Small intestine (tissue), 7 donors: Measurements from ENCODE around the gene OLIG3. TPM values are rescaled to one million over a fixed set of nuclear protein-coding genes. Genes with fewer than 3 reads are reported as not detected.
A peak's percentile ranks its signal among the peaks of the same experiment; 100 is the strongest.

Experiments
- DNase-seq, 2 donors: peaks; one replicate each; pipeline versions ENCODE4 v3.0.0 to v3.0.0-alpha.2; 2013
- FAIRE-seq: peaks from 2 replicates; lab custom pipeline; 2012; peaks lifted over from hg19 to GRCh38; lab: Jason Lieb, UNC
- H3K27ac ChIP-seq, 3 donors: one replicate each; pipeline ENCODE4 v1.5.1; 2013; ENCODE audit warnings: low read length in 2 of 3, mild to moderate bottlenecking in 2 of 3, control low read depth in 1 of 3, inconsistent platforms in 1 of 3, low read depth in 1 of 3, moderate library complexity in 1 of 3
- H3K27me3 ChIP-seq, 3 donors: one replicate each; pipeline ENCODE4 v1.6.1; 2013; ENCODE audit warnings: low read length in 3 of 3, inconsistent platforms in 1 of 3; ENCODE audit not compliant: control insufficient read depth in 3 of 3, insufficient read depth in 3 of 3
- H3K36me3 ChIP-seq, 3 donors: one replicate each; pipeline ENCODE4 v1.6.1; 2013; ENCODE audit warnings: low read length in 3 of 3, inconsistent platforms in 1 of 3, low read depth in 1 of 3, mild to moderate bottlenecking in 1 of 3, moderate library complexity in 1 of 3; ENCODE audit not compliant: control insufficient read depth in 3 of 3, insufficient read depth in 2 of 3
- H3K4me1 ChIP-seq, 3 donors: one replicate each; pipeline ENCODE4 v1.6.1; 2013; ENCODE audit warnings: low read length in 2 of 3, inconsistent platforms in 1 of 3, low read depth in 1 of 3, mild to moderate bottlenecking in 1 of 3, moderate library complexity in 1 of 3; ENCODE audit not compliant: control insufficient read depth in 3 of 3, insufficient read depth in 2 of 3
- H3K4me3 ChIP-seq, 3 donors: one replicate each; pipeline ENCODE4 v1.5.1; 2013; ENCODE audit warnings: low read length in 3 of 3, control low read depth in 1 of 3, inconsistent platforms in 1 of 3, low read depth in 1 of 3, mild to moderate bottlenecking in 1 of 3, moderate library complexity in 1 of 3
- H3K9me3 ChIP-seq, 2 donors: one replicate each; pipeline ENCODE4 v1.6.1; 2013; ENCODE audit warnings: low read depth in 1 of 2, low read length in 1 of 2; ENCODE audit not compliant: control insufficient read depth in 2 of 2, insufficient read depth in 1 of 2
- WGBS, 3 donors: extraction: QIAGEN DNeasy Blood & Tissue Kit; methylation state at CpG; one replicate each; pipeline ENCODE4 v1.1.7; 2013; 5-methylcytosine and 5-hydroxymethylcytosine counted together
- polyA plus RNA-seq, 4 donors: library from polyadenylated mRNA; stranded (reverse) in 3 of 4; unstranded in 1 of 4; fragments of 200-250 nt in 3 of 4; fragments of 120-200 nt in 1 of 4; gene quantifications; one replicate each; pipeline versions ENCODE4 v1.2.1 to v1.2.3, GENCODE V29; 2013
- donor health status: healthy with polysubstance abuse.
- donor health status: control.
- donor health status: control.
- donor health status: Bipolar disorder and iron deficiency.
- donor health status: healthy.

Gene OLIG3
- polyA plus RNA-seq, 4 donors, result not detected

- H3K4me3 ChIP-seq, result no peak overlapping the region
- WGBS, 3 donors, result 66 to 83% (median 77%) methylated on average over 2 of the region's 2 CpGs
- H3K4me1 ChIP-seq, result no peaks in the 10 kb centered on the region
- peaks cover 0 to 11% (median 2%) of the 10 kb centered on the region in 3 donors for H3K27me3 ChIP-seq
- DNase-seq (no peak), FAIRE-seq (no peak)
- H3K9me3 ChIP-seq, result peaks cover 0 to 1% of the 10 kb centered on the region in 2 donors
- no peak overlapping the region for H3K27ac ChIP-seq
- no peaks in the 10 kb centered on the region for H3K36me3 ChIP-seq
Measured at GRCh38 chr6:137522198-137522798, 28.1 kb upstream of the OLIG3 start.

- Histone ChIP-seq H3K4me1 (no peaks in the 10 kb centered on the region), H3K36me3 (no peaks in the 10 kb centered on the region), H3K27ac (no peak overlapping the region), H3K9me3 (no peaks in the 10 kb centered on the region), H3K27me3 (peaks cover 0 to 22% (median 5%) of the 10 kb centered on the region in 3 donors), H3K4me3 (no peak overlapping the region)
- 82 to 90% (median 89%) methylated on average over 4 of the region's 4 CpGs for WGBS, 3 donors
- DNase-seq (no peak), FAIRE-seq (no peak)
Measured at GRCh38 chr6:137520520-137520919, 26.3 kb upstream of the OLIG3 start.

DNA sequence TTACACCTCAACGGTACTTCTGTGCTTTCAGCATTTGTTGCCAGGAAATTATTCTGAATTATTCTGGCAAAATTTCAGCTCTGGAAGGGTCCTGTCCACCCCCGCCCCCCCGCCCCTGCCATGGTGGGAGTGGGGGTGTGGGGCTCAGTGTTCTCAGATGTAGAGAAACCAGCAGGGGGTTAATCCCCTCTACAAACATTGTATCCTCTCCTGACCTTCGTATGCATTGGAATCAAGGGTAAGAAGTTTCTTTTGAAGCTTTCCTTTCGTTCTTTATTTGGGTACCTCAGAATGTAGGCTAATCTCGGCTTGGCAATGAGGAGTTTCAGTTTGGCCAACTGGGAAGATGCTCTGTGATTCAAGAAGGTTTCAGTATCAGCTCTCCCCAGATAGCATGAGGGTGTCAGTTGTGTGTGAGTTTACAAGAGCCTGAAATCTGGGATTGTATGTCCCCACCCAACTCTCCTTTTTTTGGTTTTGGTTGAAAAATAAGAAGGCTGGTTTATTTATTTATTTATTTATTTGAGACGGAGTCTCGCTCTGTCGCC, 25.5 kb upstream of the OLIG3 start:
- Histone ChIP-seq H3K27me3 (peaks cover 0 to 27% (median 10%) of the 10 kb centered on the region in 3 donors), H3K36me3 (no peaks in the 10 kb centered on the region), H3K27ac (no peak overlapping the region), H3K4me1 (no peaks in the 10 kb centered on the region), H3K9me3 (no peaks in the 10 kb centered on the region), H3K4me3 (no peak overlapping the region)
- WGBS, 3 donors, result 57 to 85% (median 79%) methylated on average over 9 of the region's 9 CpGs
- DNase-seq (no peak), FAIRE-seq (no peak)

DNA sequence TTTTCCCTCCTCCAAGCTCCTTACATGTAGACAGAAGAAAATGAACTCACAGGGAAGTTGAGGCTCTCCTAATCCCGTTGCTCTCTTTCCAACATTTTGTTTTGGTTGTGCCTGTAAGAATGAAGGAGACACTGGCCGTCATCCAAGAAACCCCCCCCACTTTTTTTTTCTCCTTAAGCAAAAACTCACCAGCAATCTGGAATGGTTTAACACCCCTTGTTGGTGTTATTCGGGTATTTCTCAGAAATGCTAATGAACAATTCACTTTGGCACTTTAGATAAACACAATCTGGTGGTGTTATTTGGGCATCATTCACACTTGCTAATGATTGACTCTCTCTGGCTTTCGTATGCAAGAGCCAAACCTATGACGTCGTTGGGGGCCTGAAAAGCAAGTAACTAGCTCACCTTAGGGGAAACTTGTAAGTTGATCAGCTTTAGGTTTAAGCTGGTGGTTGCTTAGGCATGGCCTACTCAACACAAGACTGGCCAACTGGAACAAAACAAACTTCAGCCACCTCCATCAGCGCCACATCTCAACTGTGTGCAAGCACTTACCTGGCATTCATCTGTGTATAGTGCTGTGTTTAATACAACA, 24.3 kb upstream of the OLIG3 start:
- DNase-seq, result no peak
- Histone ChIP-seq H3K27ac (no peak overlapping the region), H3K36me3 (no peaks in the 10 kb centered on the region), H3K9me3 (no peaks in the 10 kb centered on the region), H3K4me3 (no peak overlapping the region), H3K4me1 (no peaks in the 10 kb centered on the region), H3K27me3 (peaks cover 0 to 33% (median 13%) of the 10 kb centered on the region in 3 donors)
- FAIRE-seq, result no peak
- 45 to 51% (median 46%) methylated on average over 7 of the region's 7 CpGs for WGBS, 3 donors

DNA sequence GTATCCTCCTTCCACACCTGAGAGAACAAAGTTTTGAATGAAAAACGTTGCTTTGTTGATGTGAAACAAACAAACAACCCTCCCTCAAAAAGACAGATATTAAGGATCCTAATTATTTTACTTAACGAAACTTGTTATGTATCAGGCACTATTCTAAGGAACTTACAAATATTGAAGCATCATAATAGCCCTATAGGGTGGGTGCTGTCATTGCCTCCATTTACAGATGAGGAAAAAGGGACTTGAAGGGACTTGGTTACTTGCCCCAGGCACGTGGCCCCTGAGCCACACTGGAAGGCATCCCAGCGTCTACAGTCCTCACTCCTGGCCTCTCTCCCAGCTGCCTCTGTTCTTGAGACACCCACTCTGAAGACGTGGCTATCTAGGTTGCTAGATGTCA, 20.2 kb upstream of the OLIG3 start:
- Histone ChIP-seq H3K9me3 (peaks cover 0 to 12% of the 10 kb centered on the region in 2 donors), H3K27me3 (peaks cover 0 to 48% (median 21%) of the 10 kb centered on the region in 3 donors), H3K36me3 (no peaks in the 10 kb centered on the region), H3K4me1 (no peaks in the 10 kb centered on the region), H3K27ac (no peak overlapping the region), H3K4me3 (no peak overlapping the region)
- WGBS, 3 donors, result 54 to 64% (median 62%) methylated on average over 5 of the region's 5 CpGs
- no peak for FAIRE-seq
- DNase-seq, result no peak

- Histone ChIP-seq H3K9me3 (peaks cover 0 to 12% of the 10 kb centered on the region in 2 donors), H3K27ac (no peak overlapping the region), H3K27me3 (peaks cover 0 to 46% (median 21%) of the 10 kb centered on the region in 3 donors), H3K4me1 (no peaks in the 10 kb centered on the region), H3K36me3 (no peaks in the 10 kb centered on the region), H3K4me3 (no peak overlapping the region)
- no peak for DNase-seq
- FAIRE-seq, result no peak
- WGBS, 3 donors, result 40 to 80% (median 67%) methylated on average over 14 of the region's 14 CpGs
Measured at GRCh38 chr6:137512757-137513605, 18.8 kb upstream of the OLIG3 start.

DNA sequence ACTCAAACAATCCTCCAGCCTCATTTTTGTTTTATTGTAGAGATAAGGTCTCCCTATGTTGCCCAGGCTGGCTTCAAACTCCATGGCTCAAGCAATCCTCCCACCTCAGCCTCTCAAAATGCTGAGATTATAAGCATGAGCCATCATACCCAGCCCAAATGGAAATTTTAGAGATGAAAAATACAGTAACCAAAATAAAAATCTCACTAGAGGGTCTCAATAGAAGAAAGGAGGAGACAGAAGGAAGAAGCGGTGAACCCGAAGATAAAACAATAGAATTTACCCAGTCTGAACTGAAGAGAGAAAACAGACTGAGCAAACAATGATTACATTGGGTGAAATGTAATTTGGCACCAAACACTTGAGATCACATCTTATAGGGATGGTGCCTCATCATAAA, 16.7 kb upstream of the OLIG3 start:
- 96 to 97% (median 96%) methylated on average over 2 of the region's 2 CpGs for WGBS, 3 donors
- Histone ChIP-seq H3K4me3 (no peak overlapping the region), H3K36me3 (no peaks in the 10 kb centered on the region), H3K27ac (no peak overlapping the region), H3K4me1 (no peaks in the 10 kb centered on the region), H3K9me3 (peaks cover 0 to 12% of the 10 kb centered on the region in 2 donors), H3K27me3 (peaks cover 0 to 36% (median 23%) of the 10 kb centered on the region in 3 donors)
- no peak for FAIRE-seq
- DNase-seq, result no peak

GRCh38 chr6:137498481-137499190, 4.4 kb upstream of the OLIG3 start:
- H3K27ac ChIP-seq, result no peak overlapping the region
- peaks cover 0 to 14% (median 4%) of the 10 kb centered on the region in 3 donors for H3K4me1 ChIP-seq
- no peak overlapping the region for H3K4me3 ChIP-seq
- WGBS, 3 donors, result 14 to 20% (median 16%) methylated on average over 11 of the region's 11 CpGs
- H3K36me3 ChIP-seq, result no peaks in the 10 kb centered on the region
- FAIRE-seq (no peak), DNase-seq (peak in 1 of 2 donors; percentile 16)
- no peaks in the 10 kb centered on the region for H3K9me3 ChIP-seq
- H3K27me3 ChIP-seq, result peaks cover 1 to 68% (median 44%) of the 10 kb centered on the region in 3 donors
